NCI-H524 (cell line): ENCODE results near the gene NR1H3.

Experiments used
- DNase-seq, 2 experiments: peaks; one replicate each; lab custom pipeline; 2025; lab: John Stamatoyannopoulos, UW

Gene NR1H3

GRCh38 chr11:47269829-47270305 is 12.1 kb downstream of the NR1H3 start, which contains the start of gene MADD:
MADD (plus strand) TSS chr11:47270133.
- peak; percentile 78 to 88 for DNase-seq

- DNase-seq = peak in 1 of 2 experiments; percentile 63
Measured at GRCh38 chr11:47270331-47271271, 12.8 kb downstream of the NR1H3 start.

DNA sequence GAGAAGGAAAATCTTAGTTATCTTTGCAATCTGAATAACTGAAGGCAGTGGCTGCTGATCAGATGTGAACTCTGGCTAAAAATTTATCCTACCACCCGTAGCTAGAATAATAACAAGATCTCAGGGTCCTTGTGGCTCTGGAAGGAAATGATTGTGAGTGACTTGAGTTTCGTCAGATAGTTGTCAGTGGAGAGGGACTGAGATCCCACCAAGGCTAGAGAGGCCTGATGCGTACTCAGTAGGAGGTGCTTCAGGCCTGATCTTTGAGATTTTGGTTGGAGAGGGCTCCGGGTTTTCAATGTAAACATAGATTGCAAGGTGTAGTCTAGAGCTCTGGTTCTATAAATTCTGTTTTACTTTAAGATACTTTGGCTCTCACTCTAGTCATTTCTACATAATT is 13.5 kb downstream of the NR1H3 start:
- DNase-seq = no peak

DNA sequence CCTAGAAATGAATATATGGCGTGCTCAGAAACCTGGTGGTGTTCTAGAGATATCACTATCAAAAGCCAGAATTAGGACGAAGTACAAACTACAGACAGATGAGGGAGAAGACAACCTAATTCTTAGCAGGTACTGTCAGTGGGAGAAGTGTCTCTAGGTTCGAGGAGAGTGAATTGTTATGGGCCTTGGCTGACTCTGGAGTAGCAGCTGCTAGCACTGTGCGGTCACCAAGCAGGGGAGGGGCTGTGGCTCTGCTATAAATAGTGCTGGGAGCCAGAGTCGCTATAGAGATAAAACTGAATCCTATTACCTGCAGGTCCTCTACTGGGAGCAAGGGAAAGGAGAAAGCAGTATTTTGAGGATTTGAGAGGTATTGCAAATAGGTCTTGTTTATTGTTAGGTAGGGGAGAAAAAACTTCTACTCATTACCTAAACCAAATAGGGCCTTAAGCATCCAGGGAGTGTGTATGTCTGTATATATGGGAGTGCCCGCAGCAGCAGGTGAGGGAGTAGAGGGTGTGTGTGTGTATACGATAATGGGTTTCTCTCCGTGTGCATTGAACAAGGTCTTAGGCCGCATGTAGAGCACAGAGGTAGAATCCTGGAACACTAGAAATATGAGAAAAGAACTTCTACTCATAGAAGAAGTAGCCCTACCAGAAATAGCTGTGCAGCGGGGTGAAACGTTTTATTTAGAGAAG is 14.3 kb downstream of the NR1H3 start:
- DNase-seq = peak in 1 of 2 experiments; percentile 43

- DNase-seq = no peak
Measured at GRCh38 chr11:47272706-47273105, 14.9 kb downstream of the NR1H3 start.

GRCh38 chr11:47274495-47275235 is 16.9 kb downstream of the NR1H3 start:
- DNase-seq = no peak

- DNase-seq = no peak
Measured at GRCh38 chr11:47276923-47277322, 19.1 kb downstream of the NR1H3 start.

GRCh38 chr11:47278058-47278457 is 20.3 kb downstream of the NR1H3 start:
- DNase-seq = no peak

GRCh38 chr11:47278769-47279168 is 21.0 kb downstream of the NR1H3 start:
- no peak for DNase-seq

- no peak for DNase-seq
Measured at GRCh38 chr11:47280099-47280498, 22.3 kb downstream of the NR1H3 start.

DNA sequence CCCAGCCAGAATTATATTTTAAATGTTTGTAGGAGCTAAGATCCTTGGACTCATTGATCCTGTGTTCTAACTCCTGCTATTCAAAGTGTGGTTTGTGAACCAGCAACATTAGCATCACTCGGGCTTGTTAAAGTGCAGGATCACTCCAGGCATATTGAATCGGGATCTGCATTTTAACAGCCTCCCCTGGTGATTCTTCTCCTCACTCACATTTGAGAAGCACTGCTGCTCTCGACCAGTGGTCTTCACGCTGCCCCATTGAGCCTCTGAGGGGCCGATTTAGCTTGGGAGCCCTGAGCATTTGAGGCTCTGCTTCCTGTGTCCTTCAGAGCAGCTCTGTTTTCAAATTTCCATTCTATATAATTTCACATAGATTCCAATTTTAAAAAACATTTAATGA is 23.1 kb downstream of the NR1H3 start:
- no peak for DNase-seq

GRCh38 chr11:47282462-47282861 is 24.7 kb downstream of the NR1H3 start:
- no peak for DNase-seq

DNA sequence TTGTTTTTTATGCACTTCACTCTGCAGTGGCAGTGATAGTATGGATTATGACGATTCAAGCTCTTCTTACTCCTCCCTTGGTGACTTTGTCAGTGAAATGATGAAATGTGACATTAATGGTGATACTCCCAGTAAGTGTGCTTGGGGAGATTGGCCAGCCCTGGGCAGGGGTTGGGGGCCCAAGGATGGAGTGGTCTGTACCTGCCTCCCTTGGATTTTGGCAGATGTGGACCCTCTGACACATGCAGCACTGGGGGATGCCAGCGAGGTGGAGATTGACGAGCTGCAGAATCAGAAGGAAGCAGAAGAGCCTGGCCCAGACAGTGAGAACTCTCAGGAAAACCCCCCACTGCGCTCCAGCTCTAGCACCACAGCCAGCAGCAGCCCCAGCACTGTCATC is 26.4 kb downstream of the NR1H3 start:
- no peak for DNase-seq

- DNase-seq = no peak
Measured at GRCh38 chr11:47285969-47286770, 28.4 kb downstream of the NR1H3 start.

DNA sequence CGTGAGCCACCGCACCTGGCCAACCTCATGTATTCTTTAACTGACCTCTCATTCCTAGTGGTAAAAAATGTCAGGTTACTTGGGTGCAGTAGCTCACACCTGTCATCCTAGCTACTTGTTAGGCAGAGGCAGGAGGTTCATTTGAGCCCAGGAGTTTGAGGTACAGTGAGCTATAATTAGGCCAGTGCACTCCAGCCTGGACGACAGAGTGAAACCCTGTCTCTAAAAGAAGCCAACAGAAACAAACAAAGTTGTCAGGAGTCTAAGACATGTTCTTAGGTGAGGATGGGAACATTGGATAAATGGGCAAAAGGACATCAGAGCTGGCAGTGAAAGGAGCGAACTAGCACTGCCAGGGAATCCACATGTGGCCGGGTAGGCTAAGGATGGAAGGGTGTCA is 30.3 kb downstream of the NR1H3 start:
- DNase-seq = no peak

DNA sequence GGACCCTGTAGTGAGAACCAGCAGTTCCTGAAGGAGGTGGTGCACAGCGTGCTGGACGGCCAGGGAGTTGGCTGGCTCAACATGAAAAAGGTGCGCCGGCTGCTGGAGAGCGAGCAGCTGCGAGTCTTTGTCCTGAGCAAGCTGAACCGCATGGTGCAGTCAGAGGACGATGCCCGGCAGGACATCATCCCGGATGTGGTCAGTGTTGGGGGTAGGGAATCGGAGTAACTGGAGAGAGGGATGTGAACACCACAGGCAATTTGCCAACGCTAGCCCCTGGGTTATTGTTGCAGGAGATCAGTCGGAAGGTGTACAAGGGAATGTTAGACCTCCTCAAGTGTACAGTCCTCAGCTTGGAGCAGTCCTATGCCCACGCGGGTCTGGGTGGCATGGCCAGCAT is 32.1 kb downstream of the NR1H3 start:
- no peak for DNase-seq

DNA sequence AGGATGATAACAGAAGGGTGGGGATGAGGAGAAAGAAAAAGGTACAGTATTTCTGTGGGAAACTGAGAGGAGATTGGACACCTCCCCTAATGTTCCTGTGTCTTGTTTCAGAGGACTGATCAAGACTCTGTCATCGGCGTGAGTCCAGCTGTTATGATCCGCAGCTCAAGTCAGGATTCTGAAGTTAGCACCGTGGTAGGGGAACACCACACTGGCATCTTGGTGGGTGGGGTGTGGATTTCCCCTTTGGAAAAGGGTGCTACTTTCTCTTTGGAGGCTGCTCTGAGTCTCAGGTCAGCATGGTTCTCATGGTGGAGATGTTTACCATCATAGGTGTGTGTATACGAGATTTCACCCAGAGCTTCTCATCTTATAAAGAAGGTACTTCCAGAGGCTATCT is 37.6 kb downstream of the NR1H3 start:
- no peak for DNase-seq

DNA sequence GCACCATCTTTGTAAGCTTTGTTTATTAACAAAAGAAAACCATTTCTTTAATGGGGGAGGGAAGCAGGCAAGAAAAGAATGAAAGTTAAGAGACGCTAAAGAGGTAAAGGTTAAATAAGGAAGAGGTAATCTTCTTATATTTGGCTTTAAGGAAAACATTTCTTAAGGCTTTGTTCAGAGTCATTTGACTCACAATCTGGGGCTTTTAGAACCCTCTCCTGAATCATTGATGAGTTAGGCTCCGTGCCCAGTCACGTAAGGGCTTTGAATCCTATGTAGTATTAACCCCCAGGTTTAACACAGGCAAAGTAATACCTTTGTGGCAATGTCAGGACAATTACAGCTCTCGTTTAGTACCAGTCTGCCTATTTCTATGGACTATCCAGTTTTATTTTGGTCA is 38.2 kb downstream of the NR1H3 start:
- no peak for DNase-seq

GRCh38 chr11:47299078-47299477 is 41.3 kb downstream of the NR1H3 start:
- DNase-seq = no peak

DNA sequence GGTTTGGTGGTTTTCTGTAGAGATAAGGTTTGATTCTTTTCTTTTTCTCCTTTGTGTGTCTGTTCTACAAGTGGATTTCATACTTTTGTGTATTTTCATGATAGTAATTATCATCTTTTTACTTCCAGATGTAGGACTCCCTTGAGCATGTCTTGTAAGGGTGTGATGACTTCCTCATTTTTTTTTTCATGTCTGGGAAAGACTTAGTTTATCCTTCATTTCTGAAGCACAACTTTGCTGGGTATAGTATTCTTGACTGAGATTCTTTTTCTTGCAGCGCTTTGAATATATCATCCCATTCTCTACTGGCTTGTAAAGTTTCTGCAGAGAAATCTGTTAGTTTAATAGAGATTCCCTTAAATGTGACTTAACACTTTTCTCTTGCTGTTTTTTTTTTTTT is 45.1 kb downstream of the NR1H3 start:
- DNase-seq = no peak

GRCh38 chr11:47305734-47306483 is 48.1 kb downstream of the NR1H3 start:
- DNase-seq = peak; percentile 91 to 97
